Neural crest cell (in vitro differentiated cells): ENCODE measurements around the gene OPHN1. TPM values are rescaled to one million over a fixed set of nuclear protein-coding genes. Genes with fewer than 3 reads are reported as not detected.
"Not testable (repeated sequence)": the region's sequence is repeated elsewhere in the genome, so short reads cannot be mapped to it uniquely, and the experiment has no call there.

Experiments
- DNase-seq: peaks from one replicate; pipeline ENCODE4 v3.0.0; 2021; ENCODE audit warnings: low read depth, mixed read lengths, low spot score
- H3K27ac Mint-ChIP-seq: one replicate; pipeline ENCODE4 v1.8.0; 2021; ENCODE audit warnings: mild to moderate bottlenecking, mixed read lengths; ENCODE audit not compliant: unreplicated experiment
- H3K27me3 Mint-ChIP-seq: 2 replicates; pipeline ENCODE4 v1.8.0; 2021; ENCODE audit warnings: low read depth, mild to moderate bottlenecking, mixed read lengths
- H3K36me3 Mint-ChIP-seq: 2 replicates; pipeline ENCODE4 v1.8.0; 2021; ENCODE audit warnings: low read depth, mild to moderate bottlenecking, mixed read lengths
- H3K4me1 Mint-ChIP-seq: 2 replicates; pipeline ENCODE4 v1.8.0; 2021; ENCODE audit warnings: mixed read lengths
- H3K4me3 Mint-ChIP-seq: one replicate; pipeline ENCODE4 v1.8.0; 2021; ENCODE audit warnings: mild to moderate bottlenecking, mixed read lengths
- H3K9me3 Mint-ChIP-seq: 2 replicates; pipeline ENCODE4 v1.8.0; 2021; ENCODE audit warnings: mixed read lengths
- CTCF ChIP-seq: fragments of 200-600 bp; sonication (generic); conservative IDR thresholded peaks from 2 replicates; pipeline ENCODE4 v1.5.0; 2021; ENCODE audit warnings: antibody characterized with exemption, mild to moderate bottlenecking
- total RNA-seq: library from RNA; stranded (reverse); gene quantifications from 2 replicates; pipeline ENCODE4 v1.2.1, GENCODE V29; 2021

The OPHN1 gene
- total RNA-seq, 1 donor from 2014 or later: 9.4 TPM

GRCh38 chrX:68403038-68403437 is 30.3 kb downstream of the OPHN1 start:
- no peak overlapping the region for H3K4me3 Mint-ChIP-seq
- no peaks in the 10 kb centered on the region for H3K9me3 Mint-ChIP-seq
- no peak for DNase-seq
- H3K4me1 Mint-ChIP-seq: peaks cover 2% of the 10 kb centered on the region
- TF ChIP-seq CTCF: no peak
- H3K27me3 Mint-ChIP-seq: no peaks in the 10 kb centered on the region
- H3K36me3 Mint-ChIP-seq: no peaks in the 10 kb centered on the region
- no peak overlapping the region for H3K27ac Mint-ChIP-seq

- peaks cover 6% of the 10 kb centered on the region for H3K4me1 Mint-ChIP-seq
- no peak for DNase-seq
- H3K36me3 Mint-ChIP-seq: no peaks in the 10 kb centered on the region
- no peak for TF ChIP-seq CTCF
- no peak overlapping the region for H3K4me3 Mint-ChIP-seq
- no peaks in the 10 kb centered on the region for H3K27me3 Mint-ChIP-seq
- H3K27ac Mint-ChIP-seq: no peak overlapping the region
- no peaks in the 10 kb centered on the region for H3K9me3 Mint-ChIP-seq
Measured at GRCh38 chrX:68402094-68402493, 31.2 kb downstream of the OPHN1 start.

- H3K4me3 Mint-ChIP-seq: no peak overlapping the region
- TF ChIP-seq CTCF: no peak
- H3K9me3 Mint-ChIP-seq: no peaks in the 10 kb centered on the region
- H3K36me3 Mint-ChIP-seq: no peaks in the 10 kb centered on the region
- no peak overlapping the region for H3K27ac Mint-ChIP-seq
- peaks cover 6% of the 10 kb centered on the region for H3K4me1 Mint-ChIP-seq
- no peak for DNase-seq
- H3K27me3 Mint-ChIP-seq: no peaks in the 10 kb centered on the region
Measured at GRCh38 chrX:68398291-68398690, 35.0 kb downstream of the OPHN1 start.

GRCh38 chrX:68396953-68397352 is 36.3 kb downstream of the OPHN1 start:
- Mint-ChIP-seq H3K9me3 (peaks cover 3% of the 10 kb centered on the region), H3K27me3 (no peaks in the 10 kb centered on the region), H3K4me1 (peaks cover 6% of the 10 kb centered on the region), H3K27ac (no peak overlapping the region), H3K4me3 (no peak overlapping the region), H3K36me3 (no peaks in the 10 kb centered on the region)
- DNase-seq: no peak
- TF ChIP-seq CTCF: no peak

GRCh38 chrX:68389419-68389960 is 43.8 kb downstream of the OPHN1 start:
- H3K4me3 Mint-ChIP-seq, H3K27ac Mint-ChIP-seq, H3K27me3 Mint-ChIP-seq, DNase-seq, H3K36me3 Mint-ChIP-seq, H3K9me3 Mint-ChIP-seq, H3K4me1 Mint-ChIP-seq: not testable (repeated sequence)

GRCh38 chrX:68387776-68388175 is 45.5 kb downstream of the OPHN1 start:
- peaks cover 10% of the 10 kb centered on the region for H3K9me3 Mint-ChIP-seq
- no peak for DNase-seq
- H3K4me3 Mint-ChIP-seq: no peak overlapping the region
- peaks cover 8% of the 10 kb centered on the region for H3K36me3 Mint-ChIP-seq
- H3K4me1 Mint-ChIP-seq: peaks cover 6% of the 10 kb centered on the region
- no peak overlapping the region for H3K27ac Mint-ChIP-seq
- no peaks in the 10 kb centered on the region for H3K27me3 Mint-ChIP-seq
- no peak for TF ChIP-seq CTCF
